Measurements from ENCODE around the gene MAPK1. TPM values are rescaled to one million over a fixed set of nuclear protein-coding genes. Genes with fewer than 3 reads are reported as not detected.

The MAPK1 gene
- total RNA-seq, 1 donor from 2014 or later: 75.2 TPM

Other genes starting within 250 kb of the MAPK1 start
- 4.5 TPM for gene YDJC, start 237.6 kb downstream of the MAPK1 start, total RNA-seq
- 0.24 TPM for gene CCDC116, start 234.9 kb downstream of the MAPK1 start, total RNA-seq
- 20.4 TPM for gene SDF2L1, start 225.3 kb downstream of the MAPK1 start, total RNA-seq
- gene PPIL2, start 201.6 kb downstream of the MAPK1 start, total RNA-seq: 22.5 TPM
- 3.1 TPM for gene YPEL1, start 131.9 kb downstream of the MAPK1 start, total RNA-seq
- 19.3 TPM for gene PPM1F, start 85.2 kb upstream of the MAPK1 start, total RNA-seq
- gene TOP3B, start 115.1 kb upstream of the MAPK1 start, total RNA-seq: 9.0 TPM

All from Right ventricle myocardium superior (tissue), 1 donor.